Measurements from ENCODE around the gene CALML3.

DNA sequence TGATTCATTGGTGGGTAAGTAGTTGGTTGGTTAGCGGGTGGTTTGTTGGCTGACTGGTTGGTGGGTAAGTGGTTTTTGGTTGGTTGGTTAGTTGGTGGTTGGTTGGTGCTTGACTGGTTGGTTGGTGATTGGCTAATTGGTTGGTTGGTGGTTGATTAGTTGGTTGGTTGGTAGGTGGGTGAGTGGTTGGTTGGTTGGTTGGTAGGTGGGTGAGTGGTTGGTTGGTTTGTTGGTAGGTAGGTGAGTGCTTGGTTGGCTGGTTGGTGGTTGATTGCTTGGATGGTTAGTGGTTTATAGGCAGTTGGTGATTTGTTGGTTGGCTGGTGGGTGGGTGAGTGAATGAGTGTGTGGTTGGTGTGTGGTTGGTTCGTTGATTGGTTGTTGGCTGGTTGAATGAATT, 44.2 kb downstream of the CALML3 start:
- TF ChIP-seq, protein P1, sequence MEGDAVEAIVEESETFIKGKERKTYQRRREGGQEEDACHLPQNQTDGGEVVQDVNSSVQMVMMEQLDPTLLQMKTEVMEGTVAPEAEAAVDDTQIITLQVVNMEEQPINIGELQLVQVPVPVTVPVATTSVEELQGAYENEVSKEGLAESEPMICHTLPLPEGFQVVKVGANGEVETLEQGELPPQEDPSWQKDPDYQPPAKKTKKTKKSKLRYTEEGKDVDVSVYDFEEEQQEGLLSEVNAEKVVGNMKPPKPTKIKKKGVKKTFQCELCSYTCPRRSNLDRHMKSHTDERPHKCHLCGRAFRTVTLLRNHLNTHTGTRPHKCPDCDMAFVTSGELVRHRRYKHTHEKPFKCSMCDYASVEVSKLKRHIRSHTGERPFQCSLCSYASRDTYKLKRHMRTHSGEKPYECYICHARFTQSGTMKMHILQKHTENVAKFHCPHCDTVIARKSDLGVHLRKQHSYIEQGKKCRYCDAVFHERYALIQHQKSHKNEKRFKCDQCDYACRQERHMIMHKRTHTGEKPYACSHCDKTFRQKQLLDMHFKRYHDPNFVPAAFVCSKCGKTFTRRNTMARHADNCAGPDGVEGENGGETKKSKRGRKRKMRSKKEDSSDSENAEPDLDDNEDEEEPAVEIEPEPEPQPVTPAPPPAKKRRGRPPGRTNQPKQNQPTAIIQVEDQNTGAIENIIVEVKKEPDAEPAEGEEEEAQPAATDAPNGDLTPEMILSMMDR (IDR thresholded peaks at IDR 0.05) = no peak
- TF ChIP-seq, protein P2, sequence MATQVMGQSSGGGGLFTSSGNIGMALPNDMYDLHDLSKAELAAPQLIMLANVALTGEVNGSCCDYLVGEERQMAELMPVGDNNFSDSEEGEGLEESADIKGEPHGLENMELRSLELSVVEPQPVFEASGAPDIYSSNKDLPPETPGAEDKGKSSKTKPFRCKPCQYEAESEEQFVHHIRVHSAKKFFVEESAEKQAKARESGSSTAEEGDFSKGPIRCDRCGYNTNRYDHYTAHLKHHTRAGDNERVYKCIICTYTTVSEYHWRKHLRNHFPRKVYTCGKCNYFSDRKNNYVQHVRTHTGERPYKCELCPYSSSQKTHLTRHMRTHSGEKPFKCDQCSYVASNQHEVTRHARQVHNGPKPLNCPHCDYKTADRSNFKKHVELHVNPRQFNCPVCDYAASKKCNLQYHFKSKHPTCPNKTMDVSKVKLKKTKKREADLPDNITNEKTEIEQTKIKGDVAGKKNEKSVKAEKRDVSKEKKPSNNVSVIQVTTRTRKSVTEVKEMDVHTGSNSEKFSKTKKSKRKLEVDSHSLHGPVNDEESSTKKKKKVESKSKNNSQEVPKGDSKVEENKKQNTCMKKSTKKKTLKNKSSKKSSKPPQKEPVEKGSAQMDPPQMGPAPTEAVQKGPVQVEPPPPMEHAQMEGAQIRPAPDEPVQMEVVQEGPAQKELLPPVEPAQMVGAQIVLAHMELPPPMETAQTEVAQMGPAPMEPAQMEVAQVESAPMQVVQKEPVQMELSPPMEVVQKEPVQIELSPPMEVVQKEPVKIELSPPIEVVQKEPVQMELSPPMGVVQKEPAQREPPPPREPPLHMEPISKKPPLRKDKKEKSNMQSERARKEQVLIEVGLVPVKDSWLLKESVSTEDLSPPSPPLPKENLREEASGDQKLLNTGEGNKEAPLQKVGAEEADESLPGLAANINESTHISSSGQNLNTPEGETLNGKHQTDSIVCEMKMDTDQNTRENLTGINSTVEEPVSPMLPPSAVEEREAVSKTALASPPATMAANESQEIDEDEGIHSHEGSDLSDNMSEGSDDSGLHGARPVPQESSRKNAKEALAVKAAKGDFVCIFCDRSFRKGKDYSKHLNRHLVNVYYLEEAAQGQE (IDR thresholded peaks at IDR 0.05; ENCODE audit: insufficient read depth in 1 of 2, low read depth in 2 of 2, low read length in 1 of 2) = no peak
- TF ChIP-seq POLR2AphosphoS5 (IDR thresholded peaks at IDR 0.05; ENCODE audit: low read depth, low read length) (no peak), TCF7L2 (IDR thresholded peaks at IDR 0.05; ENCODE audit: low read depth, low read length) (no peak)
